OCI-LY3 (cell line): Measurements from ENCODE around the gene NELL1.

ENCODE experiments used
- CTCF ChIP-seq: fragments of 200-600, 300-600 bp; sonication (generic); IDR thresholded peaks from 2 replicates; pipeline ENCODE4 v1.5.1; 2014; ENCODE audit warnings: antibody characterized with exemption, low read length, low read depth
- EZH2phosphoT487 ChIP-seq: fragments of 200-600 bp; shearing (Covaris generic); IDR thresholded peaks from 2 replicates; pipeline ENCODE4 v1.6.1; 2018; ENCODE audit warnings: antibody characterized with exemption, mixed run types, low read depth

DNA sequence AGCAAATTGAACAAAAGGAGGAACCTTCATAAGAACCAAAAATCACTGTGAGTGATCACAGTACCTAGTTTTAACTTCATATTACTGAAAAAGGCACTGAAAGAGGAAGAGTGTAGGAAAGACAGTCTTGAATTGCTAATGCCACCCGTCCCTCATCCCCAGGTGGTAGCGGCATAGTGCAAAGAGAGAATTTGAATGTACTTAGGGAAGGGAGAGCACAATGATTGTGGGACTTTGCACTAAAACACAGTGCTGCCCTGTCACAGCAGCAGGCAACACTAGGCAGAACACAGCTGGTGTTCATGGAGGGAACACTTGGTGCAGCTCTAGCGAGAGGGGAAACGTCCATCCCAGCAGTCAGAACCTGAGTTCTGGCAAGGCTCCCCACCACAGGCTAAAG is 807.2 kb downstream of the NELL1 start:
- TF ChIP-seq CTCF (no peak), EZH2phosphoT487 (no peak)
